NCI-H1436 (cell line): ENCODE results near the gene CCR5AS.

Experiments
- DNase-seq: peaks from one replicate; lab custom pipeline; 2025; lab: John Stamatoyannopoulos, UW

The CCR5AS gene

DNA sequence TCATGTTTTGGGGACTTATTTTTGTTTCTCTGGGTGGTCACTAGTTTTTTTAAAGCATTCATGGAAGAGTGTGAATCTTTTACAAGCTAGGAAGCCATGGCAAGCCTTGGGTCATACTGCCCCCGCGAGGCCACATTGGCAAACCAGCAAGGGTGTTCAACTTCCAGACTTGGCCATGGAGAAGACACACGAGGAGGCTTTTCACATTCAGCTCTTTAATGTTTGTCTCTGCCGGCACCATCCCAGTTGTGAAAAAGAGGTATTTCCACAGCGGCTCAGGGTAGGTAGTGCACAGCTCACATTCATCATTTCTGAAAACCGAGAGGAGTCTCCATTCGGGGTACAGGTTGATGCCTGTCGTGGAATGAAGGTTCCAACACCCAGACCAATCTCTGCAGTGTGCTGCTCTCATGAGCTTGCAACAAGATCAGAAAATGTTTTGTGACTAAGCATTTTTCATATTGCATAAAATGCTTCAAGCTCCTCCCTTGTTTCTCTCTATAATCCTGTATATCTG is 28.4 kb downstream of the CCR5AS start:
- no peak for DNase-seq

DNA sequence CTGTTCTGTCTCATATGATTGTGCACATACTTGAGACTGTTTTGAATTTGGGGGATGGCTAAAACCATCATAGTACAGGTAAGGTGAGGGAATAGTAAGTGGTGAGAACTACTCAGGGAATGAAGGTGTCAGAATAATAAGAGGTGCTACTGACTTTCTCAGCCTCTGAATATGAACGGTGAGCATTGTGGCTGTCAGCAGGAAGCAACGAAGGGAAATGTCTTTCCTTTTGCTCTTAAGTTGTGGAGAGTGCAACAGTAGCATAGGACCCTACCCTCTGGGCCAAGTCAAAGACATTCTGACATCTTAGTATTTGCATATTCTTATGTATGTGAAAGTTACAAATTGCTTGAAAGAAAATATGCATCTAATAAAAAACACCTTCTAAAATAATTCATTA is 31.1 kb downstream of the CCR5AS start:
- DNase-seq: no peak

DNA sequence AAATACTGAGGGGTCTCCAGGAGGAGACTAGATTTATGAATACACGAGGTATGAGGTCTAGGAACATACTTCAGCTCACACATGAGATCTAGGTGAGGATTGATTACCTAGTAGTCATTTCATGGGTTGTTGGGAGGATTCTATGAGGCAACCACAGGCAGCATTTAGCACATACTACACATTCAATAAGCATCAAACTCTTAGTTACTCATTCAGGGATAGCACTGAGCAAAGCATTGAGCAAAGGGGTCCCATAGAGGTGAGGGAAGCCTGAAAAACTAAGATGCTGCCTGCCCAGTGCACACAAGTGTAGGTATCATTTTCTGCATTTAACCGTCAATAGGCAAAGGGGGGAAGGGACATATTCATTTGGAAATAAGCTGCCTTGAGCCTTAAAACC is 31.6 kb downstream of the CCR5AS start:
- no peak for DNase-seq

DNA sequence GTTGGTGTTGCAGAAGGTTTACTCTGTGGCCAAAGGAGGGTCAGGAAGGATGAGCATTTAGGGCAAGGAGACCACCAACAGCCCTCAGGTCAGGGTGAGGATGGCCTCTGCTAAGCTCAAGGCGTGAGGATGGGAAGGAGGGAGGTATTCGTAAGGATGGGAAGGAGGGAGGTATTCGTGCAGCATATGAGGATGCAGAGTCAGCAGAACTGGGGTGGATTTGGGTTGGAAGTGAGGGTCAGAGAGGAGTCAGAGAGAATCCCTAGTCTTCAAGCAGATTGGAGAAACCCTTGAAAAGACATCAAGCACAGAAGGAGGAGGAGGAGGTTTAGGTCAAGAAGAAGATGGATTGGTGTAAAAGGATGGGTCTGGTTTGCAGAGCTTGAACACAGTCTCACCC is 32.1 kb downstream of the CCR5AS start:
- DNase-seq: no peak

DNA sequence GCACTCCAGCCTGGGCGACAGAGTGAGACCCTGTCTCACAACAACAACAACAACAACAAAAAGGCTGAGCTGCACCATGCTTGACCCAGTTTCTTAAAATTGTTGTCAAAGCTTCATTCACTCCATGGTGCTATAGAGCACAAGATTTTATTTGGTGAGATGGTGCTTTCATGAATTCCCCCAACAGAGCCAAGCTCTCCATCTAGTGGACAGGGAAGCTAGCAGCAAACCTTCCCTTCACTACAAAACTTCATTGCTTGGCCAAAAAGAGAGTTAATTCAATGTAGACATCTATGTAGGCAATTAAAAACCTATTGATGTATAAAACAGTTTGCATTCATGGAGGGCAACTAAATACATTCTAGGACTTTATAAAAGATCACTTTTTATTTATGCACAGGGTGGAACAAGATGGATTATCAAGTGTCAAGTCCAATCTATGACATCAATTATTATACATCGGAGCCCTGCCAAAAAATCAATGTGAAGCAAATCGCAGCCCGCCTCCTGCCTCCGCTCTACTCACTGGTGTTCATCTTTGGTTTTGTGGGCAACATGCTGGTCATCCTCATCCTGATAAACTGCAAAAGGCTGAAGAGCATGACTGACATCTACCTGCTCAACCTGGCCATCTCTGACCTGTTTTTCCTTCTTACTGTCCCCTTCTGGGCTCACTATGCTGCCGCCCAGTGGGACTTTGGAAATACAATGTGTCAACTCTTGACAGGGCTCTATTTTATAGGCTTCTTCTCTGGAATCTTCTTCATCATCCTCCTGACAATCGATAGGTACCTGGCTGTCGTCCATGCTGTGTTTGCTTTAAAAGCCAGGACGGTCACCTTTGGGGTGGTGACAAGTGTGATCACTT is 34.1 kb downstream of the CCR5AS start:
- DNase-seq: no peak

DNA sequence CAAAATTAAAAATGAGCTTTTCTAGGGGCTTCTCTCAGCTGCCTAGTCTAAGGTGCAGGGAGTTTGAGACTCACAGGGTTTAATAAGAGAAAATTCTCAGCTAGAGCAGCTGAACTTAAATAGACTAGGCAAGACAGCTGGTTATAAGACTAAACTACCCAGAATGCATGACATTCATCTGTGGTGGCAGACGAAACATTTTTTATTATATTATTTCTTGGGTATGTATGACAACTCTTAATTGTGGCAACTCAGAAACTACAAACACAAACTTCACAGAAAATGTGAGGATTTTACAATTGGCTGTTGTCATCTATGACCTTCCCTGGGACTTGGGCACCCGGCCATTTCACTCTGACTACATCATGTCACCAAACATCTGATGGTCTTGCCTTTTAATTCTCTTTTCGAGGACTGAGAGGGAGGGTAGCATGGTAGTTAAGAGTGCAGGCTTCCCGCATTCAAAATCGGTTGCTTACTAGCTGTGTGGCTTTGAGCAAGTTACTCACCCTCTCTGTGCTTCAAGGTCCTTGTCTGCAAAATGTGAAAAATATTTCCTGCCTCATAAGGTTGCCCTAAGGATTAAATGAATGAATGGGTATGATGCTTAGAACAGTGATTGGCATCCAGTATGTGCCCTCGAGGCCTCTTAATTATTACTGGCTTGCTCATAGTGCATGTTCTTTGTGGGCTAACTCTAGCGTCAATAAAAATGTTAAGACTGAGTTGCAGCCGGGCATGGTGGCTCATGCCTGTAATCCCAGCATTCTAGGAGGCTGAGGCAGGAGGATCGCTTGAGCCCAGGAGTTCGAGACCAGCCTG is 35.1 kb downstream of the CCR5AS start:
- no peak for DNase-seq

DNA sequence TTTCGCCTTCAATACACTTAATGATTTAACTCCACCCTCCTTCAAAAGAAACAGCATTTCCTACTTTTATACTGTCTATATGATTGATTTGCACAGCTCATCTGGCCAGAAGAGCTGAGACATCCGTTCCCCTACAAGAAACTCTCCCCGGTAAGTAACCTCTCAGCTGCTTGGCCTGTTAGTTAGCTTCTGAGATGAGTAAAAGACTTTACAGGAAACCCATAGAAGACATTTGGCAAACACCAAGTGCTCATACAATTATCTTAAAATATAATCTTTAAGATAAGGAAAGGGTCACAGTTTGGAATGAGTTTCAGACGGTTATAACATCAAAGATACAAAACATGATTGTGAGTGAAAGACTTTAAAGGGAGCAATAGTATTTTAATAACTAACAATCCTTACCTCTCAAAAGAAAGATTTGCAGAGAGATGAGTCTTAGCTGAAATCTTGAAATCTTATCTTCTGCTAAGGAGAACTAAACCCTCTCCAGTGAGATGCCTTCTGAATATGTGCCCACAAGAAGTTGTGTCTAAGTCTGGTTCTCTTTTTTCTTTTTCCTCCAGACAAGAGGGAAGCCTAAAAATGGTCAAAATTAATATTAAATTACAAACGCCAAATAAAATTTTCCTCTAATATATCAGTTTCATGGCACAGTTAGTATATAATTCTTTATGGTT is 35.9 kb downstream of the CCR5AS start, which contains the start of gene CCR5:
Gene CCR5 (plus strand): TSS at position 108 of the 680 bp plus-strand sequence. CDS start 1,957 bp downstream, outside the sequence.
- no peak for DNase-seq

DNA sequence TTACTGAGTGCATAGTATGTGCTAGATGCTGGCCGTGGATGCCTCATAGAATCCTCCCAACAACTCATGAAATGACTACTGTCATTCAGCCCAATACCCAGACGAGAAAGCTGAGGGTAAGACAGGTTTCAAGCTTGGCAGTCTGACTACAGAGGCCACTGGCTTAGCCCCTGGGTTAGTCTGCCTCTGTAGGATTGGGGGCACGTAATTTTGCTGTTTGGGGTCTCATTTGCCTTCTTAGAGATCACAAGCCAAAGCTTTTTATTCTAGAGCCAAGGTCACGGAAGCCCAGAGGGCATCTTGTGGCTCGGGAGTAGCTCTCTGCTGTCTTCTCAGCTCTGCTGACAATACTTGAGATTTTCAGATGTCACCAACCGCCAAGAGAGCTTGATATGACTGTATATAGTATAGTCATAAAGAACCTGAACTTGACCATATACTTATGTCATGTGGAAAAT is 37.2 kb downstream of the CCR5AS start:
- DNase-seq: no peak

DNA sequence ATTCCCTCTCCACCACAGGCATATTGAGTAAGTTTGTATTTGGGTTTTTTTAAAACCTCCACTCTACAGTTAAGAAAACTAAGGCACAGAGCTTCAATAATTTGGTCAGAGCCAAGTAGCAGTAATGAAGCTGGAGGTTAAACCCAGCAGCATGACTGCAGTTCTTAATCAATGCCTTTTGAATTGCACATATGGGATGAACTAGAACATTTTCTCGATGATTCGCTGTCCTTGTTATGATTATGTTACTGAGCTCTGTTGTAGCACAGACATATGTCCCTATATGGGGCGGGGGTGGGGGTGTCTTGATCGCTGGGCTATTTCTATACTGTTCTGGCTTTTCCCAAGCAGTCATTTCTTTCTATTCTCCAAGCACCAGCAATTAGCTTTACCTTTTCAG is 37.7 kb downstream of the CCR5AS start:
- DNase-seq: no peak

DNA sequence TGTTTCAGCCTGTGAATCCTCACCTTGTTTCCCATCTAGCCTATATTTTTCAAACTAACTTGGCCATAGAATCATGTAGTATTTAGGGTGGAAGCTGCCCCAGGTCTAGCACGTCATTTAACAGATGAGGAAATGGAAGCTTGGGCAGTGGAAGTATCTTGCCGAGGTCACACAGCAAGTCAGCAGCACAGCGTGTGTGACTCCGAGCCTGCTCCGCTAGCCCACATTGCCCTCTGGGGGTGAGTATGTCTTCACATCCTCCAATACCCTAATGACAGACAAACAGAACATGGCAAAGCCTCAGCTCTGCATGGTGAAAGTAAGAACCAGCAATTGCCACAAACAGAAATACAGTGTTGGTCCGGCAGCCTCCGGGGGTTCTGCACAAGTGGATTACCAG is 38.3 kb downstream of the CCR5AS start:
- DNase-seq: no peak

DNA sequence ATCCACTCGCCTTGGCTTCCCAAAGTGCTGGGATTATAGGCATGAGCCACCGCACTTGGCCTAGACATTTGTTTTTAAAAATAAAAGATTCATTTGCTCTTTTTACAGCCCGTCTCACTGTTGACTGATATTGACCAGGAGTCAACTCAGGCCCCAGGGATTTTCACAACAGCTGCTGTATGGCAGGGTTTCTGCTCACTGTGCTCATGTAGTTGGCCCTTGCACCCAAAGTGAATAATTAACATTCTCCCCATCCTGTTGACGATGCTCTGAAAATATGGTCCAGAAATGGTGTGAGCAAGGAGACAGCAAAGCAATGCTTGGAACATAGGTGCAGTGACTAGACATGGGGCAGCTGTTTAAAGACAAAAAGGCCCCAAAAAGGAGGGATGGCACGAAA is 39.1 kb downstream of the CCR5AS start:
- DNase-seq: no peak

DNA sequence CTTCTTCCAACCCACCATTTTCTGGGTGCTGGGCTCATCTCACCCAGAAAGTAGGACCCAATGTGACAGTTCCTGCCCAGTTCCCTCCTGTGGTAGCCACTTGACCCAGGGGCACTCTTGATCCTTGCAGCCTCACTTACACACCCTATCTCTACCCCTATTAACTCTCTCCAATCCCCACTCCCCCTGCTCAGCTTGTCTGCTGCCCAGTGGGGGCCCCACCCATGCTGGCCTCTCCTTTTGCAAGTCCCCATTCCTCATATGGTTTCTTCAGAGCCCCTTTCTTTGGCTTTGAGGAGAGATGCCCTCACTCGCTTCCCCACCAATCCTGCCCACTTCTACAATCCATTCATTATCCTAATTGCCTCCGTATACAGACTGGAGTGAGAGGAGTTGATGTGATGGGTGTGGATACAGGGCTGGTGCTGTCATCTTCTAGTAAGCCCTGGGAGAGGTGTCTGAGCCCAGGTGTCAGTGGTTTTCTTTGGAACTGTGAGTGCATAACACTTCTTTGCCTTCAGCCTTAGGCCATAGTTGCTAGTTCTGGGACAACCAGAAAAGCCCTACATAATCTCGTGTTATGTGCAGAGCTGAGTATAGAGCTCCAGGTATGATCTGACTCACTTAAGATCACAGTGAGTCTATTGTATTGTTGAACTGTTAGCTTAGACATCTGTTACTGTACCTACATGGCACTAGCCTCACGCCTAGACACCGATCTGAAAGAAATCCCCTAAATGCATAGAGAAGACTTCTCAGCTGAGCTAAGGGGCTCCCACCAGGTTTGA is 40.9 kb downstream of the CCR5AS start:
- DNase-seq: no peak

DNA sequence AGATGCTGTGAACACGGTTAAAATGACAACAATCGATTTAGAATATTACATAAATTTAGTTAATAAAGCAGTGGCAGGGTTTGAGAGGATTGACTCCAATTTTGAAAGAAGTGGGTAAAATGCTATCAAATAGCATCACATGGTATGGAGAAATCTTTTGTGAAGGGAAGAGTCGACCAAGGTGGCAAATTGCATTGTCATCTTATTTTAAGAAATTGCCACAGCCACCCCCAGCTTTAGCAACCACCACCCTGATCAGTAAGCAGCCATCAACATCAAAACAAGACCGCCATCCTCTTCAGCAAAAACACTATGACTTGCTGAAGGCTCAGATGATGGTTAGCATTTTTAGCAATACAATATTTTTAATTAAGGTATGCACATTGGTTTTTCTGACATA is 41.8 kb downstream of the CCR5AS start:
- DNase-seq: no peak

DNA sequence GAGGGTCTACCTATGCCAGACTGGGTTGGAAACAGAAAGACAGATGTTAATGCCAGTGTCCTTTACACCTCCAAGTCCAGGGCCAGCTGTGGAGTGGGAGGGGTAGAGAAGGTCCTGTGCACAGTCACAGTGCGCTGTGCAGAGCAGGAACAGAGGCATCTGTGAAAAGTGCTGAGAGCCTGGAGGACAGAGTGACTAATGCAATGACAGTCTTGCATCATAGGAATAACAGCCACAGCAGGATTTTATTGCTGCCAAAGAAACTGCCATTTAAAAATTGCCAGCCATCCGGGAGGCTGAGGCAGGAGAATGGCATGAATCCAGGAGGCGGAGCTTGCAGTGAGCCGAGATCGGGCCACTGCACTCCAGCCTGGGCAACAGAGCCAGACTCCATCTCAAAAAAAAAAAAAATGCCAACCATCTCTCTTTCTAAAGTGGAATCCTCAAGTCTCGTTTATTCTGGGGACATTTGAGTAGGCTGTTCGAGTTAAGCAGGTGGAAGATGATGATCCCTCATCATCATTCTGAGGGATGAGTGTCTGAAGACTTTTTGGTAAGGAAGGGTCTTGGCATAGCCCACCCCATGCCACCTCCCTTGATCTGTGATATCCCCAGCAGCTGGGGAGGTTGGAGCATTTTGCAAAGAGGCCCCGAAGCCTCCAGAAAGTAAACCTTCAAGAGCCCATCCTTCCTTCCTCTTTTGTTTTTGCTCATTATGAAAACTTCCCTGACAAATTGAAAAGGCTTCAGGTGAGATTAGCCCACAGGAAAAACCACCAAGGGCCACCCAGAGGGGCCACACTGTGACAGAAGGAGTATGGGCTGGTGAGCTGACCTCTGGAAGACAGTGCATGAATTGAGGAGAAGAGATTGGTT is 45.2 kb downstream of the CCR5AS start:
- DNase-seq: no peak

DNA sequence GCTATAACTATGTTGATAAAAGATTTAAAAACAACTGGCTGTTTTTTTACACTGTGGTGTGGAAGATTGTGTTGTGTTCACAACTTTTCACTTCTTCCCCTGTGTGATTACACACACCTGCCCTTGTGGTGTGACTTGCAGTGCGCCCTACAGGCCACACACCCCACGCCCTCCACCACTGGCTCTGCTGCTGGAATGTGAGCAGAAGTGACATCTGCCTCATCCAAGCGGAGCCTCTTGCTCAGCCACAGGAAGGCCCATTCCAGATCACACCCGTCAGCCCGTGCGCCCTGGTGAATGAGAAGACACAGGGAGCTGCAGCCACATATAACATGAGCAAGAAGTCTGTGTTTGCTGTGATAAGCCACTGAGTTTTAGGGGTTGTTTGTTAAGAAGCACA is 46.0 kb downstream of the CCR5AS start:
- DNase-seq: no peak

DNA sequence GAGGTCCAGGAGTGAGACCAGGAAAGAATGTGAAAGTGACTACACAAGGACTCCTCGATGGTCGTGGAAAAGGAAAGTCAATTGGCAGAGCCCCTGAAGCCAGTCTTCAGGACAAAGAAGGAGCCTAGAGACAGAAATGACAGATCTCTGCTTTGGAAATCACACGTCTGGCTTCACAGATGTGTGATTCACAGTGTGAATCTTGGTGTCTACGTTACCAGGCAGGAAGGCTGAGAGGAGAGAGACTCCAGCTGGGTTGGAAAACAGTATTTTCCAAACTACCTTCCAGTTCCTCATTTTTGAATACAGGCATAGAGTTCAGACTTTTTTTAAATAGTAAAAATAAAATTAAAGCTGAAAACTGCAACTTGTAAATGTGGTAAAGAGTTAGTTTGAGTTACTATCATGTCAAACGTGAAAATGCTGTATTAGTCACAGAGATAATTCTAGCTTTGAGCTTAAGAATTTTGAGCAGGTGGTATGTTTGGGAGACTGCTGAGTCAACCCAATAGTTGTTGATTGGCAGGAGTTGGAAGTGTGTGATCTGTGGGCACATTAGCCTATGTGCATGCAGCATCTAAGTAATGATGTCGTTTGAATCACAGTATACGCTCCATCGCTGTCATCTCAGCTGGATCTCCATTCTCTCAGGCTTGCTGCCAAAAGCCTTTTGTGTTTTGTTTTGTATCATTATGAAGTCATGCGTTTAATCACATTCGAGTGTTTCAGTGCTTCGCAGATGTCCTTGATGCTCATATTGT is 47.0 kb downstream of the CCR5AS start:
- DNase-seq: peak; percentile 11

DNA sequence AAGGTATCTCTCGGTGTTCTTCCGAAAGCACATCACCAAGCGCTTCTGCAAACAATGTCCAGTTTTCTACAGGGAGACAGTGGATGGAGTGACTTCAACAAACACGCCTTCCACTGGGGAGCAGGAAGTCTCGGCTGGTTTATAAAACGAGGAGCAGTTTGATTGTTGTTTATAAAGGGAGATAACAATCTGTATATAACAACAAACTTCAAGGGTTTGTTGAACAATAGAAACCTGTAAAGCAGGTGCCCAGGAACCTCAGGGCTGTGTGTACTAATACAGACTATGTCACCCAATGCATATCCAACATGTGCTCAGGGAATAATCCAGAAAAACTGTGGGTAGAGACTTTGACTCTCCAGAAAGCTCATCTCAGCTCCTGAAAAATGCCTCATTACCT is 48.4 kb downstream of the CCR5AS start:
- no peak for DNase-seq

DNA sequence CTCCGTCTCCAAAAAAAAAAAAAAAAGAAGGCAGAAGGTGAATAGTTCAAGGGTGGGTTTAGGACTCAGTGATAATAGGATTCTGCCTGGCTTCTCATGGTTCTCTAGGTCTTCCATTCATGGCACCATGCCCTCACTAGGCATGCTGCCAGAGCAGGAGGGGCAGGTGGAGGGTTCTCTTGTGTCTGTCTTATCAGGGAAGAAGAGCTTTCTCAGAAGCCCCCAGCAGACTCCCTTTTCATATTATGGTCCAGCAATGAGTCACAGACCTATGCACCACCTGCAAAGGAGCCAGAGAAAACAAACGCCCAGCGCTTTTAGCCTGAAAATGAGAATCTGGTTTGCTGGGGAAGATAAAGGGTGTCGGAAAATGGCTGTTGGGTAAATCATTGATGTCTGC is 50.0 kb downstream of the CCR5AS start:
- DNase-seq: no peak

DNA sequence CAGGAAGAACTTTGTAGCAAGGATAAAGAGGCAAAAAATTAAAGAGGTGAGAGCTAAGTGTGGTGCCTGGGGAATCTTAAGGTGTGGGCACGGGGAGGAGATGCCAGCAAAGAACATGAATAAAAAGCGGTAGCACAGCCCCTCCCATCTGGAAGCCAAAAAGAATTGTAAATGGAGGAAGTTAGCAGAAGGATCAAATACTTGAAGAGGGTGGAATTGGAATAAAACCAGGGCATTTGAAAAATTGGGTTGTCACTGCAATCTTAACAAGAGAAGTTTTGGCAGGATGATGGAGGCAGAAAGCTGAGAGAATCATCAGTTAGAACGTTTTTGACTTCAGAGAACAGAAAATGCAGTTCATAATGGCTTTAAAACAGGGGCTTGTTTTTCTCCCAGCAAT is 50.6 kb downstream of the CCR5AS start:
- no peak for DNase-seq

DNA sequence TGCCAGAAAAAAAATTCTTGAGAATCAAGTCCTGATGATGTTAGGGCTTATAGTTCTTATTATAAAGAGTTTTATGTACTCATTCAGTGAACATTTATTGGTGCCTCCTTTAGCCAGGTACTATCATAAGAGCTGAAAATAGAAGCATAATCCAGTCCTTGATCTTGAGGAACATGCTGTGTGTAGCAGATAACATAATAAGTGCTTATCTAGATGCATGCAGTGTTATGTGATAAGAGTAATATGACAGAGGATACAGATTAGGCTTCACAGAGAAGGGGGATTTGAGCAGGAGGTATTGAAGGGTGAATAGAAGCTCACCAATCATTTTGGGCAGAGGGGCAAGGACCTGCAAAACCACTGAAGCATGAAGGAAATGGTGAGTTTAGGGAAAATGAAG is 51.9 kb downstream of the CCR5AS start:
- DNase-seq: no peak
